GM12878 (cell line): ENCODE results near the gene GYG1. TPM values are rescaled to one million over a fixed set of nuclear protein-coding genes. Genes with fewer than 3 reads are reported as not detected.

Experiments used
- ATAC-seq: fragments of 200-7000 bp; cut with Tn5 transposase; 3 replicates; pipeline ENCODE4 v1.9.1; 2020; ENCODE audit warnings: mild to moderate bottlenecking, moderate library complexity
- BruUV-seq: library from RNA; stranded (reverse); fragments of 400-500 nt; replicated peaks from 2 replicates; lab custom pipeline; 2021; lab: Mats Ljungman, UMichigan
- CTCF ChIA-PET: fragments of 300-600 bp; sonication (Branson Sonifier 250); formaldehyde crosslinking; extraction: SDS; loops from one replicate; lab custom pipeline; 2021; ENCODE audit warnings: inconsistent platforms; lab: Yijun Ruan, JAX
- POLR2A ChIA-PET: fragments of 350-600 bp; formaldehyde crosslinking; extraction: SDS; loops from one replicate; lab custom pipeline; 2021; ENCODE audit warnings: inconsistent platforms; lab: Charles Lee
- RAD21 ChIA-PET: fragments of 300-600 bp; sonication (Branson Sonifier 250); formaldehyde crosslinking; loops from one replicate; lab custom pipeline; 2023; ENCODE audit warnings: antibody characterized with exemption; ENCODE audit not compliant: unreplicated experiment; lab: Charles Lee
- SMC1A ChIA-PET: fragments of 300-600 bp; sonication (Branson Sonifier 250); formaldehyde crosslinking; loops from one replicate; lab custom pipeline; 2023; ENCODE audit not compliant: unreplicated experiment, uncharacterized antibody; lab: Charles Lee
- DNase-seq: peaks from one replicate; pipeline ENCODE4 v3.0.0-alpha.2; 2011; ENCODE audit warnings: low read depth, low spot score
- FAIRE-seq: peaks from 3 replicates; lab custom pipeline; 2011; peaks lifted over from hg19 to GRCh38; lab: Jason Lieb, UNC
- H2AFZ ChIP-seq: 2 replicates; pipeline ENCODE4 v1.6.0; 2011; ENCODE audit warnings: low read depth, low read length, control low read depth; ENCODE audit not compliant: control insufficient read depth
- H3K27ac ChIP-seq: 2 replicates; pipeline ENCODE4 v1.5.1; 2011; ENCODE audit warnings: control low read depth; ENCODE audit not compliant: control insufficient read depth, insufficient read depth
- H3K27me3 ChIP-seq, 2 experiments: replicated peaks in 1 of 2; 2 replicates each; pipeline versions ENCODE4 v1.6.0 to v1.6.1; 2011; ENCODE audit warnings: low read length in 1 of 2; ENCODE audit not compliant: control insufficient read depth in 2 of 2, insufficient read depth in 2 of 2
- H3K36me3 ChIP-seq, 2 experiments: 2 replicates each; pipeline ENCODE4 v1.5.1; 2011; ENCODE audit warnings: low read length in 1 of 2; ENCODE audit not compliant: control insufficient read depth in 2 of 2, insufficient read depth in 2 of 2
- H3K4me1 ChIP-seq: 2 replicates; pipeline ENCODE4 v1.6.1; 2011; ENCODE audit warnings: mild to moderate bottlenecking, low read length, moderate library complexity, mixed read lengths; ENCODE audit not compliant: control insufficient read depth, insufficient read depth
- H3K4me2 ChIP-seq: 2 replicates; pipeline ENCODE4 v1.6.0; 2011; ENCODE audit warnings: control low read depth; ENCODE audit not compliant: control insufficient read depth, insufficient read depth
- H3K4me3 ChIP-seq: fragments of 200-600 bp; sonication (generic); 2 replicates; pipeline ENCODE4 v1.5.1; 2016
- H3K79me2 ChIP-seq: 2 replicates; pipeline ENCODE4 v1.6.0; 2011; ENCODE audit warnings: low read length; ENCODE audit not compliant: control insufficient read depth, insufficient read depth
- H3K9ac ChIP-seq: 2 replicates; pipeline ENCODE4 v1.8.0; 2011; ENCODE audit warnings: low read length, control low read depth, mixed read lengths; ENCODE audit not compliant: control insufficient read depth, insufficient read depth
- H3K9me3 ChIP-seq: replicated peaks from 3 replicates; pipeline ENCODE4 v1.5.1; 2011; ENCODE audit warnings: mild to moderate bottlenecking, low read length; ENCODE audit not compliant: control insufficient read depth, insufficient read depth
- H4K20me1 ChIP-seq: 2 replicates; pipeline ENCODE4 v1.6.0; 2011; ENCODE audit not compliant: control insufficient read depth, insufficient read depth
- BCL3 ChIP-seq: IDR thresholded peaks from 2 replicates; pipeline ENCODE4 v1.6.1; 2011; ENCODE audit warnings: borderline replicate concordance, low read depth, mild to moderate bottlenecking, moderate library complexity, low read length; ENCODE audit not compliant: insufficient read depth, poor library complexity, severe bottlenecking
- BCLAF1 ChIP-seq: fragments of 450-650 bp; IDR thresholded peaks from 2 replicates; pipeline ENCODE4 v1.6.1; 2017; ENCODE audit warnings: antibody characterized with exemption, mild to moderate bottlenecking, moderate library complexity
- CTCF ChIP-seq, 3 experiments: IDR thresholded peaks in 2 of 3; conservative IDR thresholded peaks in 1 of 3; 2 replicates each; pipeline ENCODE4 v1.5.1; 2011; ENCODE audit warnings: low read depth in 3 of 3, low read length in 3 of 3, mild to moderate bottlenecking in 3 of 3, control low read depth in 2 of 3, moderate library complexity in 2 of 3, inconsistent platforms in 1 of 3, mixed read lengths in 1 of 3; ENCODE audit not compliant: control insufficient read depth in 2 of 3, insufficient read depth in 1 of 3; ENCODE audit errors: extremely low read depth in 1 of 3
- RAD21 ChIP-seq: IDR thresholded peaks from 2 replicates; pipeline ENCODE4 v1.6.1; 2011; ENCODE audit warnings: mild to moderate bottlenecking, low read depth, low read length, moderate library complexity; ENCODE audit not compliant: insufficient read depth
- SMC3 ChIP-seq: IDR thresholded peaks from 2 replicates; pipeline ENCODE4 v1.6.1; 2011; ENCODE audit warnings: low read length, improper control_type of control experiment, borderline replicate concordance
- SREBF2 ChIP-seq: IDR thresholded peaks from 2 replicates; pipeline ENCODE4 v1.6.1; 2012; ENCODE audit warnings: mild to moderate bottlenecking, low read length
- YY1 ChIP-seq: IDR thresholded peaks from 2 replicates; pipeline ENCODE4 v1.6.1; 2011; ENCODE audit warnings: low read depth, mild to moderate bottlenecking, low read length
- ZNF384 ChIP-seq: IDR thresholded peaks from 2 replicates; pipeline ENCODE4 v1.6.1; 2012; ENCODE audit warnings: low read depth, mild to moderate bottlenecking, low read length, improper control_type of control experiment, borderline replicate concordance
- WGBS: methylation state at CpG from one replicate; pipeline ENCODE4 v1.1.6; 2016; ENCODE audit warnings: low lambda C conversion rate; ENCODE audit not compliant: insufficient replicate concordance, insufficient coverage; ENCODE audit errors: missing lambda C conversion rate; 5-methylcytosine and 5-hydroxymethylcytosine counted together
- in situ Hi-C: fragments of 300-500 bp; cut with MboI; formaldehyde crosslinking; loops from 9 replicates; pipeline ENCODE4 v1.14.3; 2018; ENCODE audit warnings: mixed read lengths
- intact Hi-C: fragments of 100-400 bp; cut with micrococcal nuclease; formaldehyde crosslinking; loops from one replicate; pipeline ENCODE4 v1.14.2; 2022; ENCODE audit not compliant: unreplicated experiment
- polyA plus RNA-seq, 11 experiments: library from polyadenylated mRNA; depleted of rRNA in 4 of 11; unstranded in 6 of 11; stranded (reverse) in 5 of 11; fragments of >200 nt; fragmentation: Nextera tagmentation in 4 of 11; fragmentation: Illumina TruSeq in 1 of 11; extraction: Ambion mirVana in 4 of 11; extraction: Trizol in 1 of 11; gene quantifications; 1 replicate in 1 of 11; 2 replicates in 10 of 11; pipeline versions ENCODE4 v1.2.1 to v1.2.3, GENCODE V29; 2011 to 2016; ENCODE audit warnings: inconsistent platforms in 2 of 11, missing spikeins in 2 of 11, low read depth in 1 of 11
- total RNA-seq, 4 experiments: library from RNA; depleted of rRNA in 3 of 4; stranded (reverse); fragments of >200 nt in 3 of 4; fragmentation: Illumina TruSeq in 1 of 4; extraction: Trizol in 1 of 4; gene quantifications; 2 replicates each; pipeline versions ENCODE4 v1.2.1 to v1.2.3, GENCODE V29; 2013 to 2021

The GYG1 gene
- total and polyA plus RNA-seq, 10 of the 15 experiments (the other 5 are each of a cell fraction or from before 2014, with no cell fraction given) = 11.8 to 38.9 (median 22.9) TPM

- no peak overlapping the region for H3K27ac ChIP-seq
- TF ChIP-seq ZNF384 (peak; percentile 95), BCLAF1 (no peak), YY1 (0 out of 2 replicates have a peak, but pooled peaks have one; percentile 20), BCL3 (no peak), SMC3 (peak; percentile 60; the same call in 1 of the 2 replicates), RAD21 (peak; percentile 80), SREBF2 (no peak), CTCF (IDR thresholded peaks at IDR 0.05 in 2 of 3, conservative IDR thresholded peaks at IDR 0.05 in 1 of 3; ENCODE audit: control insufficient read depth in 2 of 3, extremely low read depth in 1 of 3, insufficient read depth in 1 of 3, low read depth in 3 of 3, low read length in 3 of 3) (peak; percentile 53 to 59 (median 57))
- no peaks in the 10 kb centered on the region for H3K36me3 ChIP-seq
- H4K20me1 ChIP-seq = no peaks in the 10 kb centered on the region
- no TSS peak for BruUV-seq
- no peak for FAIRE-seq
- WGBS = 55% methylated on average over 12 of the region's 12 CpGs
- H3K4me2 ChIP-seq = no peak overlapping the region
- in situ Hi-C loops = loop anchor here (5.0 kb wide), 1 partner anchor 317 kb away; no protein-coding TSS in a partner anchor
- no peaks in the 10 kb centered on the region for H3K9me3 ChIP-seq
- ChIA-PET RAD21 (interaction anchor here (0.6 to 4.8 kb wide), 15 partner anchors 10 to 1468 kb away, joined by 3 to 38 read pairs (median 4); no protein-coding TSS in a partner anchor), CTCF (interaction anchor here (0.6 to 6.5 kb wide), 39 partner anchors 9 to 975 kb away, joined by 3 to 81 read pairs (median 5); partner anchors contain the start of gene GYG1), POLR2A (interaction anchor here (0.6 kb wide), 4 partner anchors 23 to 1449 kb away, joined by 3 to 4 read pairs (median 4); no protein-coding TSS in a partner anchor), SMC1A (interaction anchor here (0.6 to 3.7 kb wide), 20 partner anchors 10 to 603 kb away, joined by 3 to 38 read pairs (median 5); no protein-coding TSS in a partner anchor)
- no peak overlapping the region for H2AFZ ChIP-seq
- H3K4me1 ChIP-seq = no peaks in the 10 kb centered on the region
- ATAC-seq = peak; percentile 66
- intact Hi-C loops = loop anchor here (1.0 to 5.0 kb wide), 4 partner anchors 165 to 527 kb away; partner anchors contain the start of gene TM4SF18
- no peak overlapping the region for H3K4me3 ChIP-seq
- no peak for DNase-seq
- no peaks in the 10 kb centered on the region for H3K79me2 ChIP-seq
- no peak overlapping the region for H3K9ac ChIP-seq
- no peaks in the 10 kb centered on the region; a peak in 1 of 4 replicates for H3K27me3 ChIP-seq
Measured at GRCh38 chr3:148955544-148956346, 35.6 kb upstream of the GYG1 start.
